ENCODE data around the gene VAMP2.

VAMP2 gene

DNA sequence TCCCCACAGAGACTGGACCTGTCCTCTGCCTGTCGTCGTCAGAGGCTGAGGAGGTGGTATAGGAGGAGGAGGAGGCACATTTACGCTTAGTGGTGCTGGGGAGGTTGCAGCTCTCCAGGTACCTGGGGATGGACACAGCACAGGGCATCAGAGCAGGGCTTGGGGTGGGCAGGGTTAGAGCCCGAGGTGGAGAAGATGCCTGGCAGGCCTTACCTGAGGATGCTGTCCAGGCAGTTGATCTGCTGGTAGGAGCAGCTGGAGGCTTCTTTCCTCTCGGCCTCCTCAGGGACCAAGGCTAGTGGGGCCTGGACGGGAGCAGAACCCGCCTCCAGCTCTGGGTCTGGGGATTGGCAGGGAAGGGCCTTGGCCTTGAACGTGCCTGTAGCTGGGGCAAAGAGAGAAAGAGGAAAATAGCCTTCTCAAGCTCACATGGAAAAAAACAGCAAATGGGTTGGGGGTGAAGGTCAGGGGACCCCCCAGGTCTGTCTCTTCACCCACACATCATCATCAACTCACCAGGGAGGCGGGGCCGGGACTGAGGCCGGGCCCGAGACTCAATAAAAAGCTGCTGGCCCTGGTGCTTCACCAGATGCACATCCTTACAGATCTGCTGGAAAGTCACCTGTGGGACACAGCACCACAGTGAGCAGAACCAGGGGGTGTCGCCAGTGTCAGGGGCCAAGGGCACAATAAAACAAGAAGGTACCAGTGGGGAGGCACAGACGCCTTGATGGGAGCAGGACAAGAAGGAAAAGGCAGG lies 16.2 kb downstream of the VAMP2 start:
- Histone ChIP-seq H3K9ac (ENCODE audit: low read length) (no peak overlapping the region), H3K79me2 (ENCODE audit: low read length) (peaks cover 6% of the 10 kb centered on the region; the same call in 1 of the 2 replicates), H3K4me1 (ENCODE audit: low read length) (peaks cover 6% of the 10 kb centered on the region), H3K4me3 (ENCODE audit: low read length) (no peak overlapping the region), H4K20me1 (ENCODE audit: insufficient read depth, low read length) (no peaks in the 10 kb centered on the region), H3K9me3 (ENCODE audit: insufficient read depth, low read length) (no peaks in the 10 kb centered on the region), H3K4me2 (ENCODE audit: low read length) (no peak overlapping the region), H3K27me3 (ENCODE audit: low read depth, low read length) (no peaks in the 10 kb centered on the region), H3K36me3 (replicated peaks; ENCODE audit: low read depth, low read length) (no peaks in the 10 kb centered on the region), H2AFZ (ENCODE audit: low read depth, low read length) (no peak overlapping the region), H3K27ac (ENCODE audit: low read length) (no peak overlapping the region)
- no peak for TF ChIP-seq EZH2phosphoT487 (IDR thresholded peaks at IDR 0.05; ENCODE audit: low read depth)
- TF ChIP-seq, protein P1, sequence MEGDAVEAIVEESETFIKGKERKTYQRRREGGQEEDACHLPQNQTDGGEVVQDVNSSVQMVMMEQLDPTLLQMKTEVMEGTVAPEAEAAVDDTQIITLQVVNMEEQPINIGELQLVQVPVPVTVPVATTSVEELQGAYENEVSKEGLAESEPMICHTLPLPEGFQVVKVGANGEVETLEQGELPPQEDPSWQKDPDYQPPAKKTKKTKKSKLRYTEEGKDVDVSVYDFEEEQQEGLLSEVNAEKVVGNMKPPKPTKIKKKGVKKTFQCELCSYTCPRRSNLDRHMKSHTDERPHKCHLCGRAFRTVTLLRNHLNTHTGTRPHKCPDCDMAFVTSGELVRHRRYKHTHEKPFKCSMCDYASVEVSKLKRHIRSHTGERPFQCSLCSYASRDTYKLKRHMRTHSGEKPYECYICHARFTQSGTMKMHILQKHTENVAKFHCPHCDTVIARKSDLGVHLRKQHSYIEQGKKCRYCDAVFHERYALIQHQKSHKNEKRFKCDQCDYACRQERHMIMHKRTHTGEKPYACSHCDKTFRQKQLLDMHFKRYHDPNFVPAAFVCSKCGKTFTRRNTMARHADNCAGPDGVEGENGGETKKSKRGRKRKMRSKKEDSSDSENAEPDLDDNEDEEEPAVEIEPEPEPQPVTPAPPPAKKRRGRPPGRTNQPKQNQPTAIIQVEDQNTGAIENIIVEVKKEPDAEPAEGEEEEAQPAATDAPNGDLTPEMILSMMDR (IDR thresholded peaks at IDR 0.05; ENCODE audit: low read depth, low read length), result no peak

DNA sequence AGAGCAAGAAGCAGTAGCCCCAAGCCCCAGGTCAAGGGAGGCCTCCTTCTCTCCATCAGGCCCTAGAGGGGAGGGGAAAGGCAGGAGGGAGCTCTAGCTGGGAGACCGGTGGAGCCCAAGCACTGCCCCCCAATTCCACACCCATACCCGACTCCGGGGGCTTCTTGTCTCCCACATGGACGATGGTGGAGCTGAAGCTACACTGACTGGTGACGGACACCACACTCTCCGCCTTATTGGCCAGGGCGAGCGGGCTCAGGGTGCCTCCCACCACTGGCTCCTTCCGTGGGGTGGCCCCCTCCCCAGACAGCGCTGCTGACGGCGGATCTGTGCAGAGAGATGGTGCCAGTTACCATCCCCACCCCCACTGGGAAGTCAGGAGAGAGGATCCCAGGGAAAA lies 16.9 kb downstream of the VAMP2 start:
- Histone ChIP-seq H2AFZ (ENCODE audit: low read depth, low read length) (no peak overlapping the region), H3K4me2 (ENCODE audit: low read length) (no peak overlapping the region), H3K4me1 (ENCODE audit: low read length) (peaks cover 4% of the 10 kb centered on the region), H3K4me3 (ENCODE audit: low read length) (no peak overlapping the region), H3K36me3 (replicated peaks; ENCODE audit: low read depth, low read length) (no peaks in the 10 kb centered on the region), H3K27ac (ENCODE audit: low read length) (no peak overlapping the region), H4K20me1 (ENCODE audit: insufficient read depth, low read length) (no peaks in the 10 kb centered on the region), H3K9me3 (ENCODE audit: insufficient read depth, low read length) (no peaks in the 10 kb centered on the region), H3K27me3 (ENCODE audit: low read depth, low read length) (no peaks in the 10 kb centered on the region), H3K79me2 (ENCODE audit: low read length) (peaks cover 3% of the 10 kb centered on the region; the same call in 1 of the 2 replicates), H3K9ac (ENCODE audit: low read length) (no peak overlapping the region)
- TF ChIP-seq, protein P1 (IDR thresholded peaks at IDR 0.05; ENCODE audit: low read depth, low read length), result no peak
- TF ChIP-seq EZH2phosphoT487 (IDR thresholded peaks at IDR 0.05; ENCODE audit: low read depth), result no peak

DNA sequence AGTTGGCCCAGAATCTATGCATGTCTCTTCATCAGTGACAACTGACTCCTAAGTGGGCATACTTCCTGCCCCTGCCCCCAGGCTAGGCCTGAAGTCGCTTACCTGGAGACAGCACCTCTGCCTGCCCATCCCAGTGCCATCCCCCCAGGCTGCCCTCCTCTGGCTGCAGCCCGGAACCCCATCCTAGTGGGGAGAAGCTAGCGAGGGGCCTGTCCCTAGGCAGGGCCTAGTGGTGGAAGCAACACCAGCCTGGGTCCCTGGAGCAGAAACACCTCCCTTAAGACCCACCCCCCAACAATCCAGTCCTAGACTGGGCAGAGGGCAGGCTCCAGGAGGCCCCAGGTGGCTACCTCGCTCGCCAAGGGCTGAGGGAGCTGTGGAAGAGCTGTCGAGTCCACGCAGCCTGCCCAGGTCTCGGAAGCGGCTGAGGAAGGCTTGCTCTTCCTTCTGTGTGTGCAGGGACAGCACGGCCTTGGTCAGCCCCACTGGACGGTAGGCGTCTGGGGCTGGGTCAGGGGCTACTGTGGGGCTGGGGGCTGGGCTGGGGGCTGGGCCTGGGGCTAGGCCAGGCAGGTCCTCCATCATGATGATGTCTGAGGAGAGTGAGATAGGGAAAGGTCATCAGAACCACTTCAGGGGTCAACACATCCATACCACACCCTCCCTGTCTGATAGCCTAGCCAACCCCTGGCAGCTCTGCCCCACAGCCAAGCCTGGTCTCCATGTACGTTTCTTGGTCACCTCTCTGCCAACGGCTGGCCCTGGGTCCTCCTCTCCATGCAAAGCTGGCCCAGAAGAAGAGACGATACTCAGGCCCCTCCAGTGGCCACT lies 18.1 kb downstream of the VAMP2 start:
- TF ChIP-seq EZH2phosphoT487 (IDR thresholded peaks at IDR 0.05; ENCODE audit: low read depth), result no peak

DNA sequence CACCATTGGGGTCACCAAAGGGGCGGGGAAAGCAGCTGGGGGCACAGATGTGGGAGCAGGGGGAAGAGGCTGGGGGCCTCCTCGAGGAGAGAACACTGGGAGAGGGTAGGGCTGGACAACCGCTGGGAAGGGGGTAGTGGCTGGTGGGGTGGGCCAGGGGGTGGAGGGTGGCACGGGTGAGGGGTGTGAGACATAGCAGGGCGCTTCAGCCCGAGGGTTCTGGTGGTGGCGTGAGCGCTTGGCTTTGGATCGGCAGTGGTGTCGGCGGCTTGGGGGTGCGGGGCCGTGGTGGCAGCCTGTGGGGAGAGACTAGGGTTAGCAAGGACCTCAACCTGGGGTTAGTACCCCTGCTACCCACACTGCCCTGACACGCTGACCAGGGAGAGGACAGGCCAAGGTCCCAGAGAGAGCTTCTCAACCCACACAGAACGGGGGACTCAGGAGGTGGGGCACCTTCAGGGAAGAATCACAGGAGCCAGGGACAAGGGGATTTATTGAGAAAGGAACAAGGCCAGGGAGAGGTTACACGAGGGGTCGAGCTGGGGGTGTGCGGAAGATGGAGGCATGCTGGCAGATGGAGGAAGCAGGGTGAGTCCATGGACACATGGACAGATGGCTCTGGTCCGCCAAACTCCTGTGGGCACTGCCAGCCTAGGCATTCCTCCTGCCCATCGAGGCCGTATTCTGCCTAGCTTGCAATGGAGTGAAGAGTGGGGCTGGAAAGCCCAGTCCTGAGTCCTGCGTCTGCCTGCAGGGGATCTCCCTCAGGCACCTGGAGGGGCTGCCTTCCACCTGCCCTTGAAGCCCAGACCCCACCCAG lies 19.0 kb downstream of the VAMP2 start:
- no peak for TF ChIP-seq EZH2phosphoT487 (IDR thresholded peaks at IDR 0.05; ENCODE audit: low read depth)
- TF ChIP-seq, protein P1 (IDR thresholded peaks at IDR 0.05; ENCODE audit: low read depth, low read length), result no peak
- Histone ChIP-seq H3K36me3 (replicated peaks; ENCODE audit: low read depth, low read length) (no peaks in the 10 kb centered on the region), H3K4me2 (ENCODE audit: low read length) (no peak overlapping the region), H3K79me2 (ENCODE audit: low read length) (no peaks in the 10 kb centered on the region), H2AFZ (ENCODE audit: low read depth, low read length) (no peak overlapping the region), H3K27me3 (ENCODE audit: low read depth, low read length) (no peaks in the 10 kb centered on the region), H4K20me1 (ENCODE audit: insufficient read depth, low read length) (no peaks in the 10 kb centered on the region), H3K4me3 (ENCODE audit: low read length) (no peak overlapping the region), H3K9me3 (ENCODE audit: insufficient read depth, low read length) (no peaks in the 10 kb centered on the region), H3K27ac (ENCODE audit: low read length) (no peak overlapping the region), H3K4me1 (ENCODE audit: low read length) (no peaks in the 10 kb centered on the region), H3K9ac (ENCODE audit: low read length) (no peak overlapping the region)

More for the DNA sequence above, 18.1 kb downstream of the VAMP2 start:
- H3K4me1 ChIP-seq (ENCODE audit: low read length), result no peaks in the 10 kb centered on the region
- H3K36me3 ChIP-seq (replicated peaks; ENCODE audit: low read depth, low read length), result no peaks in the 10 kb centered on the region
- H3K9ac ChIP-seq (ENCODE audit: low read length), result no peak overlapping the region
- H3K9me3 ChIP-seq (ENCODE audit: insufficient read depth, low read length), result no peaks in the 10 kb centered on the region
- H3K4me2 ChIP-seq (ENCODE audit: low read length), result no peak overlapping the region
- no peaks in the 10 kb centered on the region for H3K79me2 ChIP-seq (ENCODE audit: low read length)
- no peak overlapping the region for H3K4me3 ChIP-seq (ENCODE audit: low read length)
- no peaks in the 10 kb centered on the region for H3K27me3 ChIP-seq (ENCODE audit: low read depth, low read length)
- no peak overlapping the region for H3K27ac ChIP-seq (ENCODE audit: low read length)
- no peak overlapping the region for H2AFZ ChIP-seq (ENCODE audit: low read depth, low read length)
- no peaks in the 10 kb centered on the region for H4K20me1 ChIP-seq (ENCODE audit: insufficient read depth, low read length)

Data from OCI-LY3 (cell line).